C4-2B (cell line): ENCODE measurements around the gene MORN1.

Source experiments
- CTCF ChIP-seq: fragments of 450-650 bp; conservative IDR thresholded peaks from 2 replicates; pipeline ENCODE4 v1.5.1; 2017; ENCODE audit warnings: mild to moderate bottlenecking
- ZFX ChIP-seq: fragments of 450-650 bp; IDR thresholded peaks from 2 replicates; pipeline ENCODE4 v1.6.1; 2017

GRCh38 chr1:2396476-2396875, 5.1 kb upstream of the MORN1 start:
- no peak for TF ChIP-seq CTCF
- TF ChIP-seq ZFX: no peak
